Muscle layer of duodenum (tissue), 2 donors: ENCODE results near the gene C1orf159.

Source experiments
- H3K27ac ChIP-seq: one replicate; pipeline ENCODE4 v1.7.0; 2013; ENCODE audit warnings: mild to moderate bottlenecking, low read length
- H3K27me3 ChIP-seq: one replicate; pipeline ENCODE4 v1.7.0; 2013; ENCODE audit warnings: low read depth, mild to moderate bottlenecking, control low read depth, low read length
- H3K36me3 ChIP-seq, 2 donors: one replicate each; pipeline ENCODE4 v1.7.0; 2013; ENCODE audit warnings: low read length in 2 of 2, control low read depth in 1 of 2, mild to moderate bottlenecking in 1 of 2; ENCODE audit not compliant: insufficient read depth in 2 of 2, control insufficient read depth in 1 of 2
- H3K4me1 ChIP-seq, 2 donors: one replicate each; pipeline ENCODE4 v1.7.0; 2013; ENCODE audit warnings: low read length in 2 of 2, mild to moderate bottlenecking in 2 of 2, control low read depth in 1 of 2, moderate library complexity in 1 of 2; ENCODE audit not compliant: insufficient read depth in 2 of 2, control insufficient read depth in 1 of 2
- H3K4me3 ChIP-seq, 2 donors: one replicate each; pipeline ENCODE4 v1.7.0; 2013; ENCODE audit warnings: low read length in 2 of 2, low read depth in 1 of 2, mild to moderate bottlenecking in 1 of 2
- H3K9me3 ChIP-seq, 2 donors: one replicate each; pipeline ENCODE4 v1.7.0; 2013; ENCODE audit warnings: low read length in 2 of 2, control low read depth in 1 of 2, mild to moderate bottlenecking in 1 of 2; ENCODE audit not compliant: control insufficient read depth in 1 of 2
- donor health status: healthy.

The C1orf159 gene

GRCh38 chr1:1141244-1141910 lies 25.5 kb upstream of the C1orf159 start:
- Histone ChIP-seq H3K36me3 (no peaks in the 10 kb centered on the region), H3K9me3 (no peaks in the 10 kb centered on the region), H3K27me3 (no peaks in the 10 kb centered on the region), H3K4me3 (no peak overlapping the region), H3K27ac (no peak overlapping the region), H3K4me1 (no peaks in the 10 kb centered on the region)

DNA sequence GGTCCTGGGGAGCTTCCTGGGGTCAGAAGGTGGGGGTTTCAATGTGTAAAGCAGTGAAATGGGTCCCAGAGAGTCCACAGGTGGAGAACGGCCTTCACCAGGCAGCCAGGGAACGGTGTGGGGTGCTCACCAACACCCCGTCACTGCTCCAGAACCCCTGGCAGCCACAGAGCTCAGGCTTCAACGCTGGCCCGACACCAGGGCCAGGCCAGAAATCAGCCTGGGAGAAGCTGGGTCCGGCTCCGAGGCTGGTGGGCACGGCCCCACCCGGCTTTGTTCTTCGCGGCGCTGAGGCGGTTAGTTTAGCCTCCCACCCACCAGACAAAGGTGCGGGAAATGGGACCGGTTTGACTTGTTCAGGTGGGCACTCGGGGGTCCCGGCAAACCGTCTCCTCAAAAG lies 24.8 kb upstream of the C1orf159 start:
- H3K27ac ChIP-seq = no peak overlapping the region
- no peaks in the 10 kb centered on the region for H3K36me3 ChIP-seq
- H3K27me3 ChIP-seq = no peaks in the 10 kb centered on the region
- no peaks in the 10 kb centered on the region for H3K9me3 ChIP-seq
- H3K4me3 ChIP-seq = no peak overlapping the region
- H3K4me1 ChIP-seq = no peaks in the 10 kb centered on the region

DNA sequence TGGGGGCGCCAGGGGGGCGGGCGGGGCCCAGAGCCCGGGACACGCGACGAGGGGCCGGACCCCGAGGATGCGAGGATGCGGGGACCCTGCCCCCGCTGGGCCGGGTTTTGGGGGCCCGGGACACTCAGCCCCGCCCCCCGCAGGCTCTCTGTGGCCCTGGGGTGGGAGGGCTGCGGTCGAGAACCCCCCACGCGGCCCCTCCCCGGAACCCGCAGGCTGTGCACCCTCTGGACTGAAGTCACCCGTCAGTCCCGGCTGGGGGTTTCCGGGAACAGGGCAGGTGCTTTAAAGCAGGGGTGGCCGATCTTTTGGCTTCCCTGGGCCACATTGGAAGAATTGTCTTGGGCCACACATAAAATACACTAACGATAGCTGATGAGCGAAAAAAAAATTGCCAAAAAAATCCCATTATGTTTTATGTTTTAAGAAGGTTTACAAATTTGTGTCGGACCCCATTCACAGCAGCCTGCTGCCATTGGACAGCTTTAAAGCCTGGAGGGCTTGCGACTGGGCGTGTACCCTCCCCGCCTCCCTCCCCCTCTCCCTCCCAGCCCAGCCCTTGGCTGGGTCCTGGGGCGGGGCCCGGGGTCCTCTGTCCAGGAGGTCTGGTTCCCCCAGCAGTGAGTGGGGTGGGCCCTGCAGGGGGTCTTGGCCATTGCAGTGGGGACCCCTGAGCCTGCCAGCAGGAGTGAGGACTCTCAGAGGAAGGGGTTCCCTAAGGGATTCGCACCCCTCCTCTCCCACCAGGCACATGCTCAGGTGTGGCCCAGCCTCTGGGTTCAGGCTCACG lies 21.6 kb upstream of the C1orf159 start:
- Histone ChIP-seq H3K27ac (no peak overlapping the region), H3K4me1 (no peaks in the 10 kb centered on the region), H3K9me3 (no peaks in the 10 kb centered on the region), H3K27me3 (no peaks in the 10 kb centered on the region), H3K36me3 (no peaks in the 10 kb centered on the region), H3K4me3 (no peak overlapping the region)

DNA sequence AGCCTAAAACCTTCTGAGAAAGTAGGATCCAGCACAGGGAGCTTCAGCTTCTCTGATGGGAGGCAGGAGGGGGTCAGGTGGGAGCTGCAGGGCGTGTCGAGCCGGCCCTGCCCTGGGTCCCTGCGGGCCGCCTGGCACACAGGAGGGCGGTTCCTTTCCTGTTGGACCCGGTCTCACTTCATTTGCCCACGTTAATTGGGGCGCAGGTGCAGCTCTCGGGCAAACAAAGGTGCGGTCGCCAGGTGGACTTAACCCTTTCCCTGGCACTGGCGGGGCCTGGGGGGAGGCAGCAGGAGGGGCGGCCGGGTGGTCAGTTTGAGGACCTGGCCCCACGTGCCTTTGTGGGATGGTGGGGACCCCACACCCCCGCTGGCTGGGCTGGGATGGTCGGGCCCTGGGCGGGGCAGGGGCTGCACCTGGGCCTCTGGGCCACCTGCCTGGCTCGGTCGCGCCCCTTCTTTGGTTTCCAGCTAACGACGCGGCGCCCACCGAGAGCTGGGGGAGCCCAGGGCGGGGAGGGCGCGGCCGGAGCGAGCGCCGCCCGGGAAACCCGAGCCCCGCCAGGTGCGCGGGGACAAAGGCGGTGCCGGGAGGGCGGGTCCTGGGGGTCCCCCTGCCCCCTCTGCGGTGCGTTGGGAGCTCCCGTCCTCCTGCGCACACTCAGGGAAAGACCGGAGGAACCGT lies 20.8 kb upstream of the C1orf159 start:
- Histone ChIP-seq H3K27me3 (no peaks in the 10 kb centered on the region), H3K4me1 (no peaks in the 10 kb centered on the region), H3K4me3 (no peak overlapping the region), H3K27ac (peak overlapping the region; percentile 45), H3K9me3 (no peaks in the 10 kb centered on the region), H3K36me3 (no peaks in the 10 kb centered on the region)

DNA sequence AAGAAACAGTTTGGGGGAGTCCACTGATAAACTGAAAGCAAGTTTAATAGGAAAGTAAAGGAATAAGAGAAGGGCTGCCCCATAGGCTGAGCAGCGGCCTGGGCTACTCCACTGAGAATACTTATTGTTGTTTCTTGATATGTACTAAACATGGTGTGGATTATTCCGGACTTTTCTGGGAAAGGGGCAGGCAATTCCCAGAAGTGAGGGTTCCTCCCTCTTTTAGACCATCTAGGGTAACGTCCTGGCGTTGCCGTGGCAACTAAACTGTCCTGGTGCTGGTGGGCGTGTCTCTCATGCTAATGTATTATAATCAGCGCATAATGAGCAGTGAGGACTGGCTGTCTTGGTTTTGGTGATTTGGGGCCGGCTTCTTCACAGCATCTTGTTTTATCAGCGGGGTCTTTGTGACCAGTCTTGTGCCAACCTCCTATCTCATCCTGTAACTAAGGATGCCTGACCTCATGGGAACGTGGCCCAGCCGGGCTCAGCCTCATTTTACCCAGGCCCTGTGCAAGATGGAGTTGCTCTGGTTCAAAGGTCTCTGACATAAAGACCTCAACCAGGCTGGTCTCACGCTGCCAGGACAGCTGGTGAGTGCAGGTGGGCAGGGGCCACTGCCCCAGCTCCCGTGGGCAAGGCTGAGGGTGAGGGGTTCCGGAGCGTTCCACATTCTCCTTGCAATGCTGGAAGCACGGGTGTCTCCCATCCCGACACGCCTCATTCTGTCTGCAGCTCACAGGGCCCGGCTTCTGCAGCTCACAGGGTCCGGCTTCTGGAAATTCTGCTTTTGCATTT lies 19.6 kb upstream of the C1orf159 start:
- no peaks in the 10 kb centered on the region for H3K36me3 ChIP-seq
- no peaks in the 10 kb centered on the region for H3K4me1 ChIP-seq
- H3K27ac ChIP-seq = peak overlapping the region; percentile 45
- no peaks in the 10 kb centered on the region for H3K9me3 ChIP-seq
- no peaks in the 10 kb centered on the region for H3K27me3 ChIP-seq
- no peak overlapping the region for H3K4me3 ChIP-seq

- Histone ChIP-seq H3K36me3 (no peaks in the 10 kb centered on the region), H3K27me3 (no peaks in the 10 kb centered on the region), H3K4me1 (no peaks in the 10 kb centered on the region), H3K27ac (no peak overlapping the region), H3K4me3 (no peak overlapping the region), H3K9me3 (no peaks in the 10 kb centered on the region)
These were observed 18.5 kb upstream of the C1orf159 start for GRCh38 chr1:1134300-1134970.

- peak overlapping the region; percentile 69 for H3K27ac ChIP-seq
- no peaks in the 10 kb centered on the region for H3K36me3 ChIP-seq
- no peaks in the 10 kb centered on the region for H3K4me1 ChIP-seq
- no peaks in the 10 kb centered on the region for H3K27me3 ChIP-seq
- H3K9me3 ChIP-seq = no peaks in the 10 kb centered on the region
- no peak overlapping the region for H3K4me3 ChIP-seq
These were observed 17.3 kb upstream of the C1orf159 start for GRCh38 chr1:1132956-1133750.

DNA sequence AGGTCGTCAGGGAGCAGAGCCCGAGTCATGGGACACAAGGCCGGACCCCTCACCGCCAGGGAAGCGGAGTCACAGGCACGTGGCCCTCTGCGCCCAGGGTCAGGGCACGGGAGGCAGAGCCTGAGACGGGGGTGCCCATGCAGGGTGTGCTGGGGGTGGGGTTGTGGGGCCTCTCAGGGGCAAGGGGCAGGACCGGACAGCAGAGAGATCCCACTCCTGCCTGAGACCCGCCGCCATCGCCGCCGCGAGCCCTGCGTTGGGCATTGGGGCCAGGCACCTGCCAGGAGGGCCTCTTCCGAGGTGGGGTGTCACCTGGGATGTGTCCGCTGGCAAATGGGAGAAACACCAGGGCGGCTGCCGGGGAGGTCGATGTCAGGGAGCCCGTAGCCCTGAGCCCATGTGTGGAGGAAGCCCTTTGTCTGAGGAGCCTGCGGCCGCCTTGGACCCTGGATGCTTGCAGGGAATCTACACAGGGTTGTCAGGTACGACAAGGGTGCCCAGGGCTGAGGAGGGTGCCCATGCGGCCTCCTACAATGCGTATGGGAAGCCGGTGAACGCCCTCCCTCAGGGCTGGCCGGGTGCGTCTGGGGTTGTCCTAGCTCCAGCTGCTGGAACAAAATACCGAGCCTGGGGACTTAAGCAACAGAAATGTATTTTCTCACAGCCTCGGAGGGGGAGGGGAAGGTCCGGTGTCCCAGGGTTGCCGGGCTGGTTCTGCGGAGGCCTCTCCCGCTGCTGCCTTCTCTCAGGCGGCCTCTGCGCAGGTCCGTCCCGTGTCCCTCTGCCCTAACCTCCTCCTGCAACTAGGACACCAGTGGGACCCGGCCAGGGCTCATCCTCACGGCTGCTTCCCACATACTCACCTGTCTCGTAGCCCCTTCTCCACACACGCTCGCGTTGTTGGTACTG lies 16.4 kb upstream of the C1orf159 start:
- H3K9me3 ChIP-seq = no peaks in the 10 kb centered on the region
- no peaks in the 10 kb centered on the region for H3K36me3 ChIP-seq
- no peak overlapping the region for H3K4me3 ChIP-seq
- no peaks in the 10 kb centered on the region for H3K27me3 ChIP-seq
- H3K4me1 ChIP-seq = no peaks in the 10 kb centered on the region
- H3K27ac ChIP-seq = peak overlapping the region; percentile 69

DNA sequence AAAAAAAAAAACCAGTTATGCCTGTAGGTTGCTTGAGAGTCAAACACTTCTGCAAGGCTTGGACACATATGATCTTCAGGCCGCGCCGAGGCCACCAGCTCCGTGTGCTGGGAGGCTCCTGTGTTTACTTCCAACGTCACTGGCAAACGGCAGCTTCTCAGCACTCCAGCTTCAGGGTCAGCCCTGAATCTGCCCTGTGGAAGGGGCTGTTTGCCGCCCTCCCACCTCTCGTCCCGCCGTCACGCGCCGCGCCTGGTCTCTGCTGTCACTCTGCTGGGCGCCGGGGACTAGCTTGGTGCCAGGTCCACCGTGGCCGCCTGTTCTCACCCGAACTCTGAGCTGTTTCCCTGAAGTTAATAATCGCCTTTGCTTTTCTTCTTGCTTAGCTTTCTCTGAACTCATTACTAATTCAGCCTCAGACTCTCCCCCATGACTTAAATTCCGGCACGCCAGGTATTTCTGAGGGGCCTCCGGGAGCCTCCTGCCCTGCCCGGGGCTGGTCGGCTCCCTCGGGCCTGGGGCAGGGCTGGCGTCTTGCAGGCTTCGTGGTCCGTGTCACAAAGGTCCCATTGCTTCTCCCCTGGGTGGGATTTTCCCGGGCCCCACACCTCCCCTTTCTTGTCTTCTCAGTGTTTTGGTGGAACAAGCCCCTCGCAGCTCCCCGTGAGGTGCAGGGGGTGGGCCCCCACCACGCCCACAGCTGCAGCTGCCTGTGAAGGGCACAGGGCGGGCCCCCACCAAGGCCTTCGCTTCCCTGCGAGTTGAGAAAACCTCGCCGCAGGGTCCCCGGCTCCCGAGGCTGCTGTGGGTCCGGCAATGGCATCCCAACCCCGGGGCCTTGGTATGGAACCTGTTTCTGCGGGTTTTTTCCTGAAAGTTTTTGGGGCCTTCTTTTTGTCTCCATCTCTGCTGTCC lies 14.6 kb upstream of the C1orf159 start:
- Histone ChIP-seq H3K9me3 (no peaks in the 10 kb centered on the region), H3K36me3 (no peaks in the 10 kb centered on the region), H3K27ac (peak overlapping the region; percentile 72), H3K4me3 (peak overlapping the region in 1 of 2 donors; percentile 26), H3K4me1 (no peaks in the 10 kb centered on the region), H3K27me3 (no peaks in the 10 kb centered on the region)
